ENCODE results near the gene UBA7.
A peak's percentile ranks its signal among the peaks of the same experiment; 100 is the strongest.

UBA7 gene

GRCh38 chr3:49804141-49805041, 9.4 kb downstream of the UBA7 start:
- DNase-seq (ENCODE audit: low read depth in 2 of 2): no peak

- DNase-seq (ENCODE audit: low read depth in 2 of 2): no peak
Observed at GRCh38 chr3:49803465-49804140, 10.2 kb downstream of the UBA7 start.

GRCh38 chr3:49802719-49803464, 10.9 kb downstream of the UBA7 start, which contains the start of gene INKA1:
Gene INKA1 (plus strand): TSS chr3:49803261. CDS start chr3:49803393, 132 bp downstream.
- peak; percentile 67 to 81 for DNase-seq (ENCODE audit: low read depth in 2 of 2)

GRCh38 chr3:49801160-49801559, 12.6 kb downstream of the UBA7 start:
- DNase-seq (ENCODE audit: low read depth in 2 of 2): no peak

- no peak for DNase-seq (ENCODE audit: low read depth in 2 of 2)
Observed at GRCh38 chr3:49799761-49800160, 14.0 kb downstream of the UBA7 start, which contains the start of gene CDHR4. Gene CDHR4 (minus strand): TSS chr3:49799873. CDS start chr3:49799812, 61 bp downstream.

GRCh38 chr3:49799105-49799504, 14.6 kb downstream of the UBA7 start:
- no peak for DNase-seq (ENCODE audit: low read depth in 2 of 2)

GRCh38 chr3:49794926-49795905, 18.5 kb downstream of the UBA7 start:
- no peak for DNase-seq (ENCODE audit: low read depth in 2 of 2)

- no peak for DNase-seq (ENCODE audit: low read depth in 2 of 2)
Observed at GRCh38 chr3:49794431-49794830, 19.3 kb downstream of the UBA7 start.

- no peak for DNase-seq (ENCODE audit: low read depth in 2 of 2)
Observed at GRCh38 chr3:49793486-49794085, 20.2 kb downstream of the UBA7 start.

GRCh38 chr3:49792371-49793150, 21.2 kb downstream of the UBA7 start:
- no peak for DNase-seq (ENCODE audit: low read depth in 2 of 2)

- DNase-seq (ENCODE audit: low read depth in 2 of 2): no peak
Observed at GRCh38 chr3:49791571-49791970, 22.2 kb downstream of the UBA7 start.

- no peak for DNase-seq (ENCODE audit: low read depth in 2 of 2)
Observed at GRCh38 chr3:49790626-49791411, 22.9 kb downstream of the UBA7 start.

- no peak for DNase-seq (ENCODE audit: low read depth in 2 of 2)
Observed at GRCh38 chr3:49788056-49788455, 25.7 kb downstream of the UBA7 start.

- no peak for DNase-seq (ENCODE audit: low read depth in 2 of 2)
Observed at GRCh38 chr3:49787536-49787935, 26.2 kb downstream of the UBA7 start.

GRCh38 chr3:49787182-49787464, 26.6 kb downstream of the UBA7 start:
- DNase-seq (ENCODE audit: low read depth in 2 of 2): no peak

- DNase-seq (ENCODE audit: low read depth in 2 of 2): peak; percentile 98 to 99
Observed at GRCh38 chr3:49786357-49787181, 27.2 kb downstream of the UBA7 start, which contains the start of gene IP6K1. Gene IP6K1 (minus strand): TSS chr3:49786542. CDS start chr3:49748040, 38,502 bp downstream.

GRCh38 chr3:49785565-49786356, 28.0 kb downstream of the UBA7 start:
- DNase-seq (ENCODE audit: low read depth in 2 of 2): no peak

Measured in stimulated activated CD8-positive, alpha-beta memory T cell treated with anti-CD3 and anti-CD28 coated beads, Interleukin-2, amount 100 ng/mL, for 1 hour (primary cell).